Brain microvascular endothelial cell (primary cell): Measurements from ENCODE around the gene ABHD15.
A peak's percentile ranks its signal among the peaks of the same experiment; 100 is the strongest.

Experiments
- DNase-seq: peaks from one replicate; pipeline ENCODE4 v3.0.0-alpha.2; 2020
- H3K27ac ChIP-seq: fragments of 250-450 bp; sonication (Bioruptor Pico); 2 replicates; pipeline ENCODE4 v1.5.1; 2020; ENCODE audit warnings: mild to moderate bottlenecking, moderate library complexity
- H3K27me3 ChIP-seq: fragments of 250-450 bp; sonication (Bioruptor Pico); replicated peaks from 2 replicates; pipeline ENCODE4 v1.5.1; 2020; ENCODE audit warnings: mild to moderate bottlenecking
- H3K36me3 ChIP-seq: fragments of 250-450 bp; sonication (Bioruptor Pico); replicated peaks from 2 replicates; pipeline ENCODE4 v1.5.1; 2020; ENCODE audit warnings: mild to moderate bottlenecking
- H3K4me3 ChIP-seq: 2 replicates; pipeline ENCODE4 v1.5.1; 2011; ENCODE audit warnings: low read depth, mild to moderate bottlenecking, control low read depth, low read length, moderate library complexity
- CTCF ChIP-seq: IDR thresholded peaks from 2 replicates; pipeline ENCODE4 v1.5.1; 2011; ENCODE audit warnings: low read depth, mild to moderate bottlenecking, moderate library complexity, low read length, control low read depth, inconsistent platforms; ENCODE audit errors: missing control alignments
- in situ Hi-C: cut with HindIII; loops from 2 replicates; pipeline ENCODE4 v1.10.0; 2017; ENCODE audit warnings: low sequenced_read_pairs, low pct_ligation_motif_present

The ABHD15 gene

GRCh38 chr17:29613352-29613837, 46.6 kb upstream of the ABHD15 start:
- Histone ChIP-seq H3K27ac (no peak overlapping the region), H3K4me3 (peak overlapping the region; percentile 39), H3K27me3 (no peaks in the 10 kb centered on the region), H3K36me3 (no peaks in the 10 kb centered on the region)
- in situ Hi-C loops: no loop called here
- peak; percentile 67 for TF ChIP-seq CTCF
- DNase-seq: peak; percentile 91

GRCh38 chr17:29612404-29613280, 45.8 kb upstream of the ABHD15 start:
- in situ Hi-C loops: no loop called here

GRCh38 chr17:29612094-29612403, 45.2 kb upstream of the ABHD15 start:
- in situ Hi-C loops: no loop called here
- no peak overlapping the region for H3K27ac ChIP-seq
- H3K36me3 ChIP-seq: no peaks in the 10 kb centered on the region
- DNase-seq: no peak
- no peaks in the 10 kb centered on the region for H3K27me3 ChIP-seq
- no peak overlapping the region for H3K4me3 ChIP-seq
- no peak for TF ChIP-seq CTCF

More at GRCh38 chr17:29612404-29613280, 45.8 kb upstream of the ABHD15 start:
- no peak for TF ChIP-seq CTCF
- H3K27ac ChIP-seq: no peak overlapping the region
- no peaks in the 10 kb centered on the region for H3K27me3 ChIP-seq
- no peak overlapping the region for H3K4me3 ChIP-seq
- no peaks in the 10 kb centered on the region for H3K36me3 ChIP-seq
- DNase-seq: no peak

GRCh38 chr17:29611351-29612093, 44.7 kb upstream of the ABHD15 start:
- H3K27ac ChIP-seq: no peak overlapping the region
- no peak for TF ChIP-seq CTCF
- H3K36me3 ChIP-seq: no peaks in the 10 kb centered on the region
- no peak overlapping the region for H3K4me3 ChIP-seq
- no peaks in the 10 kb centered on the region for H3K27me3 ChIP-seq
- DNase-seq: no peak
- in situ Hi-C loops: no loop called here

- H3K27ac ChIP-seq: no peak overlapping the region
- DNase-seq: no peak
- no peaks in the 10 kb centered on the region for H3K27me3 ChIP-seq
- TF ChIP-seq CTCF: no peak
- no peaks in the 10 kb centered on the region for H3K36me3 ChIP-seq
- in situ Hi-C loops: no loop called here
- H3K4me3 ChIP-seq: no peak overlapping the region
Measured at GRCh38 chr17:29610395-29610794, 43.6 kb upstream of the ABHD15 start.
